Fibroblast of the conjunctiva (primary cell): ENCODE data around the gene GRM3.
"Not testable (repeated sequence)": the region's sequence is repeated elsewhere in the genome, so short reads cannot be mapped to it uniquely, and the experiment has no call there.

Source experiments
- DNase-seq: peaks from one replicate; pipeline ENCODE4 v3.0.0-alpha.2; 2010; ENCODE audit warnings: low read depth

The GRM3 gene

DNA sequence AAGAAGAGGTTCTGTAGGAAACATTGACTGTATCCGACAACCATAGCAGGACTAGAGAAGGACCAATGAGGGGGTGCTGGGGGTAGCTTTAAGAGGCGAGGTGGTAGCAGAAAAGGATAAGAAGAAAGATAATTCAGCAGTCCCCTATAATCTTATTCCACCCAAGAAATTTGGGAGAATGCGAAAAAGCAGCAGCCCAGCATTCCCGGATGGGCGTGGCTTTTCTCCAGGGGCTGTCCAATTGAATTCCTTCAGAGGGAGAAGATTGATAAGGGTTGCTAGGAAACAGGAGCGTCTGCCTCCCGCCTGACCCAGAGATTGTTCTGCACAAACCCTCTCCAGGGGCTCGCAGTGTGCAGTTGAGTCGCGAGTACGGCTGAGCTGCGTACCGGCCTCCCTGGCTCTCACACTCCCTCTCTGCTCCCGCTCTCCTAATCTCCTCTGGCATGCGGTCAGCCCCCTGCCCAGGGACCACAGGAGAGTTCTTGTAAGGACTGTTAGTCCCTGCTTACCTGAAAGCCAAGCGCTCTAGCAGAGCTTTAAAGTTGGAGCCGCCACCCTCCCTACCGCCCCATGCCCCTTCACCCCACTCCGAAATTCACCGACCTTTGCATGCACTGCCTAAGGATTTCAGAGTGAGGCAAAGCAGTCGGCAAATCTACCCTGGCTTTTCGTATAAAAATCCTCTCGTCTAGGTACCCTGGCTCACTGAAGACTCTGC, at the start of gene GRM3:
GRM3 (plus strand) TSS at position 349 of the 721 bp plus-strand sequence. CDS start 121,237 bp downstream, outside the sequence.
- DNase-seq = no peak

DNA sequence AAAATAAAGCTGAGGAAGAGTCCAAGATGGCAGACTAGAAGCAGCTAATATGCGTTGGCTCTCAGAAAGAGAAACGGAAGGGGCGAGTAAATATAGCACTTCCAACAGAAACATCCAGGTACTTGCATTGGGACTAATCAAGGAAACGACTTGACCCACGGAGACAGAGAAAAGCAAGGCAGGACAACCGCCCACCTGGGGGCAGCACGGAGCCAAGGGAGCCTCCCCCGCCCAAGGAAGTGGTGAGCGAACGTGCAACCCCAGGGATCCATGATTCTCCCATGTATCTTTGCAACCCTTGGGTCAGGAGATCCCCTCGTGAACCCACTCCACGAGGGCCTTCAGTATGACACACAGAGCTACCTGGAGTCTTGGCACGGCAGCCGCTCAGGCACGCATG, 45.4 kb upstream of the GRM3 start:
- DNase-seq = no peak

DNA sequence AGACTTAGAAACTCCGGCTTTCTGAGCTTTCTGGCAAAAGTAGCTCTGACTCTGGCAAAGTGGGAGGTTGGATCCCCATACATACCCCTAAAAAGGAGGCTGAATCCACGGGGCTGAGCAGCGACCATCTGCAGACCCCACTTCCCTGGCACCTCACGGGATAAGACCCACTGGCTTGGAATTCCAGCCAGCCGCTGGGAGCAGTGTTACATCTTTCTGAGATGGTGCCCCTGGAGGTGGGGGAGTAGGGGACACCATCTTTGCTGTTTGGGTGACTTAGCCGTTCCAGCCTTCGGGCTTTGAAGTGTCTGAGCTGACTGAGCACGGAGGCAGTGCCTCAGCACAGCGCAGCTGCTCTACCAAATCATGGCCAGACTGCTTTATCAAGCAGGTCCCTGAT, 45.0 kb upstream of the GRM3 start:
- DNase-seq = no peak

DNA sequence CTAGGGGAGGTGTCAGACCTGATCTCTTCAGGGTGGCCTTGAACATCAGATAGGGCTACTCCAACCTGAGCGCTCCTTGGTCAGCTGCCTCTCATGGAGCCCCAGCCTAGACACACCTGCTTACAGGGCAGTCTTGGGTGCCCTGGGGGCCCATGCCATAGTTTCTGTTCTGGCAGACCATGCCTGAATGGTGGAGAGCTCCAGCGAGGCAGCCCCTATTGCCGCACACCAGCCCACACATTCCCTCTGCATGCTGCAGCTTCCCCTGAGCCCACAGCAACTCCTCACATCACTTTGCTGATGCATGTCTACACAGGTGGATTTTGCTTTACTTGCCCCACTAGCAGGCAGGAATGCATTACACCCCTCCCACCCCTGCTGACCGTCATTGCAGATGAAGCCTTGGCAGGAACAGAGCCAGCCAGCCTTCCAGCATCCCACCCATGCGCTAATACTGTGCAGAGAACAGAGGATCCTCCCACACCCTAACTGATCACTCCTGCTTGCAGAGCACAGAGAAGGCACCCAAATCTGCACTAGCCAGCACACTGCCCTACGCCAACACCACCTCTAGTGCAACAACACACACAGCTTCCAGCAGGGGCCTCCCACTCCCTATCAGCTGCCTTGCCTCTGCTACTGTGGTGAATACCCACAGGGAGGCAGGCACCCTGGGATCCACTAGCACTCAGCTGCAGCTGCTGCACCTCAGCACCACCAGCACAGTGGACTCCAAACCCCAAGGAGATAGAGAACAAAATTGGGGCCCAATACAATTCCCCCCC, 43.0 kb upstream of the GRM3 start:
- DNase-seq = no peak

DNA sequence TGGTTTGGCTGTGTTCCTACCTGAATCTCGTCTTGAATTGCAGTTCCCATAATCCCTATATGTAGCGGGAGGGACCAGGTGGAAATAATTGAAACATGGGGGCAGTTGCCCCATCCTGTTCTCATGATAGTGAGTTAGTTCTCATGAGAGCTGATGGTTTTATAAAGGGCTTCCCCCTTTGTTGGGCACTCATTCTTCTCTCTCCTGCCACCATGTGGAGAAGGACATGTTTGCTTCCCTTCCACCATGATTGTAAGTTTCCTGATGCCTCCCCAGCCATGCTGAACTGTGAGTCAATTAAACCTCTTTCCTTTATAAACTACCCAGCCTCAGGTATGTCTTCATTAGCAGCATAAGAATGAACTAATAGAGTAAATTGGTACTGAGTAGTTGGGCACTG, 28.0 kb upstream of the GRM3 start:
- not testable (repeated sequence) for DNase-seq

DNA sequence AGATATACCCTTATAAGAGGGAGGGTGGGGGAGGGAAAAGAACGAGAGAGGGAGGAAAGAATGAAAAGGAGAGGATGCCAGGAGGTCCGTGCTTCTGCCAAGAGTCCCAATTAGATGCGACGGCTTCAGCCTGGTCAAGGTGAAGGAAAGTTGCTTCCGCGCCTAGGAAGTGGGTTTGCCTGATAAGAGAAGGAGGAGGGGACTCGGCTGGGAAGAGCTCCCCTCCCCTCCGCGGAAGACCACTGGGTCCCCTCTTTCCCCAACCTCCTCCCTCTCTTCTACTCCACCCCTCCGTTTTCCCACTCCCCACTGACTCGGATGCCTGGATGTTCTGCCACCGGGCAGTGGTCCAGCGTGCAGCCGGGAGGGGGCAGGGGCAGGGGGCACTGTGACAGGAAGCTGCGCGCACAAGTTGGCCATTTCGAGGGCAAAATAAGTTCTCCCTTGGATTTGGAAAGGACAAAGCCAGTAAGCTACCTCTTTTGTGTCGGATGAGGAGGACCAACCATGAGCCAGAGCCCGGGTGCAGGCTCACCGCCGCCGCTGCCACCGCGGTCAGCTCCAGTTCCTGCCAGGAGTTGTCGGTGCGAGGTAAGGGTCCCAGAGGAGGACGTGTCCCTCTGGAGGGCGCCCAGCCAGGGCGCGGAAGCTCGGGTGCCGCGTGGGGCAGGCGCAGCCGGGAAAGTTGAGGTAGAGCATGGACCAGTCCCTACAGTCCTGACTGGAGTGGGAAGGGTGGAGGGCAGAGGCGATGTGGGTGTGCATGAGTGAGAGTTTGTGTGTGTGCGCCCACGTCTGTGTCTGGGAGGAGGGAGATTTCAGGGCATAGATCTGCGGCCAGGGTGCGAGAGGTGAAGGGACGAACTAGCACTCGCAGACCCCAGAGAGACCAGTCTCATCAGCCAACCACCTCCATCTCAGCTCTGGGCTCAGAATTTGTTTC, 844 bp downstream of the GRM3 start:
- DNase-seq = no peak

DNA sequence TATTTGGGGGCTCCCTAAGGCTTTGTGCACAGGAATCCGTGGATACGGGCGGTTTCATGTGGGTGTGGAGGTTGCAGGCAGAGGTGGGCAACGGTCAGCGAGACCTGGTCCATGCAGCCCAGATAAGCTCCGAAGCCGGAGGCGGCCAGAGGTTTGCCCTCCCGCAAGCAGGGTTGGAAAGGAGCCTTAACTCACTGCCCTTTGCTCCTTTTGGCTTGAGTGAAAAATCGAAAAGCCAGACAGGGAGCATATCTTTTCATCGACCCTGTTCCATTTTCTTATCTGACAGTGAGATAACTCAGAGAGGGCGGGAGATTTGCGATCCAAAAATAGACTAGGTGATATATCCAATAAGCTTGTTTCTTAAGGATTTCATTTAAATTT, 1.5 kb downstream of the GRM3 start:
- DNase-seq = no peak

DNA sequence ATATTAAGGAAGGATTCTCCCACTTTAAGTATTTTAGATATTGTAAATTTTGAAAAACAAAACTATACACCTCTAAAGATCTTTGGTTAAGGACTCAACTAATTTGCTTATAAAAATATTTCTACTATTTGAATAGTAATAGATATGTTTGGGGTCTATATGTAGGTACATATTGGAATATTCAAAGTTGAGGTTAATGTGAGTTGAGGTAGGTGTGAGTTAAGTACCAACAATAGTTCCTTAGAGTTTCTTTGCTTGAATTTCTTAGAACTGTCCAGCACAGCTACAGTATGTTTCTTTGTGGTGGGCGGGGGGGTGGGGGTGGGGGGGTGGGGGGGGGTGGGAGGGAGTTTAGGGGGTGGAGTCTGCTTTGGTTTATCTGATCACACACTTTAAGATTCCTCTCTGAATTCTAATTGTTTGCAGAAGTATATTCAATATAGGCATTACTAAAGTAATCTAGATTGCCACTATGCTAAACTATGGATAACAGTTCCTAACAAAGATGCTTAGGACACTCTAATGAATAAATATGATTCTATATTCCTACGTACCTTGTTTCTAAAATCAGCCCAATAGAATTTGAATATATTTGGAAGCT, 2.1 kb downstream of the GRM3 start:
- DNase-seq = no peak

DNA sequence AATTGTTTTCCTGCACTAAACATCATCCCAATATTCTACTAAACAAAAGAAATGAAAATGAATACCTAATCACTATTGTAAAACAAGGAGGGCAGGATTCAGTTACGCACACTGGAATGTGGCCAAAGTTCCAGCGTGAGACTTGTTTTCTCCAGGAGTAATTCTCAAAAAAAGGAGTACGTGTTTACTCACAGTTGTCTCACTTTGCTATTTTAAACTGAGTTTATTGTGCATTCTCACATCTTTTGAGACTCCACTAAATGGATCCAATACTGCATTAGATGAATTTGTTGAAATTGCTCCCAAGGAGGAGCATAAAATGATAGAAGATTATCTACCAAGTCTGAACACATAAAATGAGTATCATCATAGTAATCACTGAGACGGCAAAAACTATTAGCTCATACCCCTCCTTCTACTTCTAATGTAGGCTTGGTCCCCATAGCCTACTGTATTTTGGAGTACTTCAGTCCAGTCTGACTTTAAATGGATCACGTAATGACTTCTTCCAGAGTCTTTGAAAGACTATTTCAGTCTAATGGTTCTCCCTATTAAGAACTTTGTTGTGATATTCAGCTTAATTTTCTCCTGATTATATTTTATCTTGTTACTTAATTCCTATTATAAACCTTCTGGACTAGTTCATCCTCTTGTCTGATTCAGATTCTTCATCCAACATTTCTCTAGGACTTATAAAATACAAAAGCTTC, 3.8 kb downstream of the GRM3 start:
- DNase-seq = no peak

DNA sequence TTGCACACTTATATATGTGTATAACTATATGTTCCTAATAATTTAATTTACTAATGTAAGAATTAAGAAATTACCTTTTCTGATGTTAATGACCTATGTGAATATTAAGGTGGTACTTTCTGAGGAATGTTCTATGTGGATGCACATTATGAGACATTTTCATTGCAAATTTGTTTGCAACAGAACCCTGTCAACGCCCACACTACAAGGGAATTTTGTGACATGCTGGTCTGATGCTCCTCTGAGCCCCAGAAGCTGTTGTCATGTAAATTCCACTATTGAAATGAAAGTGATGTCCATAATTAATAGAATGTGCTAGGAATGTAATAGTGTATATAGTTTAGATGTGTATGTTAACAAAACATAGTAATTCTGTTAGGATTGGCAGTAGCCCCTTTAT, 4.5 kb downstream of the GRM3 start:
- DNase-seq = no peak

DNA sequence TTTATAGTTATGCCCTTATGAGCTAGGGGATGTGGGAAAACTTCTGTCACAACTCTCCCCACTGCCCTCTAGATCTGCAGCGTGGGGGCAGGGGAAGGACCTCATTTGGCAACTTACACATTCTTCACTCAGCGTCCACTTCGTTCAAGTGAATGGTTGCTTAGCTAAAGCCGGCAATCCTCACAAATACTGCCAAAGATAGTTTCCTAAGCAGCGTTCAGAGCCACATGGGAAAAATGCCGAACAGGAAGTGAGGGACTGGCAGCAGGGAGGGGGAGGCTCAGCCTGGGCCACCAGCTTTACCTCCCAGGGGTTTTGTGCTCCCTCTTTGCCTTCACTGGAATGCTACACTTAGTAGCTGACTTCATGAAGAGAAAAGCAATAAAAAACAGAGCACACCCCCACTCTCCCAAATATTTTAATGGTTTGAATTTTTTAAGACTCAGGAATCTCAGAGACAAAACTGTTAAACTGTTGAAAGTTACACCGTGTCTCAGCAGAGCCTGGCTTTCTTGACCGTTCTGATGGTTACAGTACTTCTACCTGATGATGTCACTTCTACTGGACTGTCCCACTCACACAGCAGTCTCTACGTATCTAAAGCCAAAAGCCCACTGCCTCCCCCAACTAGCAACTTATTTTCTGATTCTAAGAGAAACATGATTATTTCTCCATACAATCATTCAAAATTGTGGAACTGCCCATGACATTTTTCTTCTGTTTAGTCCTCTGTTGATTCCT, 10.4 kb downstream of the GRM3 start:
- no peak for DNase-seq

DNA sequence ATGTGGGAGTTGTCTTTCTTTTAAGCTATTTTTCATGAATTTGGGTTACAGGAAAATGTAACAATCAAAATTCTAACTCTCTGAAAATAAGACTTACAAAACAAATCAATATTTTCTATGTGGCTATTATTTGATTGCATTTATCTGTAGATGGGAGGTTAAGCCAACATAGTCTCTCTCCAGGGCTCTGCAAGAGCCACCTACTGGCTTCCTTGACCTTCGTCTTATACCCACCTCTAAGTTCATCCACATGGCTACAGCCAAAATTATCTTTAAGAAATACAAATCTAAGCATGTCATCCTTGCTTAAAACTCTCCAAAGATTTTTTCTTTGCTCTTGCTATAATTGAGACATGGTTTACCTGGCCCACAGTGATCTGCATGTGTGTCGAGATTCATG, 14.2 kb downstream of the GRM3 start:
- no peak for DNase-seq

DNA sequence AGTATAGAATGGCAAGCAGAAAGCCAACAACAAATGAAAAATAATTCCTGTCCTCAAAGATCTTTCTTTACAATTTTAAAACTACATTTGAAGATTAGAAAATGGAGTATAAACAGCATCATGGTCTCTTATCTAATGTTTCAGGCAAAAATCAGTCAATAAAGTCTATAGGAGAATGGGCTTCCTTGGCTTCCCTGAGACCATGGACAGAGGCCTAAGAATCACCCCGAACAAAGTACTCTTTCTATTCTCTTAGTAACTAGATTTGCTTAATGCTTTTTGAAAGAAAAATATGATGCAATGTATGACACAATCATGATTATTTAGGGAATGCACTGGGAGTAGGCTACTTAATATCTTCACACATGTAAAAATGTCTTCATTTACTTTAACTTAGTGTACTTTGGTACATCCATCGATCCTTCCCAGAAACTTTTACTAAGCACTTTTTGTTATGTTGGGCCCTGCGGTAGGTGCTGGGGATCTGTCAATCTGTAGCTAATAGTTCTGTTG, 17.3 kb downstream of the GRM3 start:
- DNase-seq = no peak

DNA sequence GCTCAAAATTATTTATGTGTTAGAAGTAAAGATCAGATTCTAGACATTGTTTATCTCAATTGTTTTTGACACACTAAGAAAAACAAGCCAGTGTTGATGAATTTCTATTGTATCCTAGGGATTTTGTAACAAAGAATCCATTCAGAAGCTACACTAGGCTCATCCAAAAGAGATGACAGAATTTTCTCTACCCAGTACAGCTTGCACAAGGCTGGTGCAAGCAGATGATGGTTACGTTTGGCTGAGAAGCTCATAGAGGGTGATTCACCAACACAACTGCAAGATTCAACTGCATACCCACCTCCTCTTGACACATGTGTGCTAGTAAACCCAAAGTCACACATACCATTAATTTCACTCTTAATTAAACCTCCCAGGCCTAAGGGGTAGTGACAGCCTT, 20.8 kb downstream of the GRM3 start:
- no peak for DNase-seq

DNA sequence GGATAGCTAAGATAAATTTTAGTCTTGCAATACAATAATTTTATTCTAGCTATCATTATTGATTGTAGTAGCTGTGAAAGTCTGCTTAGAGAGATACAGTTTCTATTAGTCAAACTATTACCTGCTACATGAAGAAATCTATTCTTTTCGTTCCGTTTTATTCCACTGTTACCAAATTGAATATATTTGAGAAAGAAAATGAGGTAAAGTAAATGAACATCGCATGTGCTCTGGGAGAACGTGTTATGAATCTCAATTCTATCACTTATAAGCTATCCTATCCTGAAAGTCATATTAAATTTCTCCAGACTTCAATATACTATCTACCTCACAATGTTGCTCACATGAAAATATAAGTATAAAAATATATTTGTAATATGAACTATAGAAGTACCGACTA, 21.3 kb downstream of the GRM3 start:
- DNase-seq = no peak

DNA sequence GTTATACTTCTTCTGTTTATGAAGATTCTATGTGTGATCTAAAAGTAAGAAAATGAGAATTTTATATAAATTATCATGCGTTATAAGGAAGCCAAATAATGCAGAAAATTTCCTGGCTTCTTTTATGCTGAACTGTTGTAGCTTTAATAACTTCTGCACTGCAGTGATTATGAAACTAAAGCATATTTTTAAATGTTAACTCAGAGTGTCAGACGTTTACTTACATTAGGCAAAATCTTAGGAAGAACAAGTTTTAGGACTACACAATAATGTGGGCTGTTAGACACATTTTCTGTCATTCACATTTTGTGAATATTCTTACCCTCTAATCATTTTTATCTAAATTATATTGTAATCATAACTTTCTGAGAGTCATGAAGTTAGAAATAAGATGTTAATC, 22.0 kb downstream of the GRM3 start:
- no peak for DNase-seq

DNA sequence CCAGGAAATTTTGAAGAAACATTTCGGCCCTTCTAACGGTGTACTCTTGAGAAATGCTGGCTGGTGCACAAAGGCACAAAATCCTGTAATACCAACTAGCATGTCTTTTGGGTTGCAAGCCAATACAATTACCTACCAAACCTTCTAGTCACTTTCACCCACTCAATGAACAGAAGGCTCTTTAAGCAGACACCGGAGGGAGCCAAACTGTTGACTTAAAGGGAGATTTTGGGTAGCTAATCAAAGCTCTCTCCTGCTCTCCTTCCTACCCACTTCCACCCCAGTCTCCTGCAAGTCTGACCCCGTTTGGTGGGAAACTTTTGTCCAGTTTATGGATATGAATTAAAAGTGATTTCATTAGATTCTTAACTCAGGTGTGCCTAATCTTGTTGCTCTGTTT, 24.0 kb downstream of the GRM3 start:
- no peak for DNase-seq

DNA sequence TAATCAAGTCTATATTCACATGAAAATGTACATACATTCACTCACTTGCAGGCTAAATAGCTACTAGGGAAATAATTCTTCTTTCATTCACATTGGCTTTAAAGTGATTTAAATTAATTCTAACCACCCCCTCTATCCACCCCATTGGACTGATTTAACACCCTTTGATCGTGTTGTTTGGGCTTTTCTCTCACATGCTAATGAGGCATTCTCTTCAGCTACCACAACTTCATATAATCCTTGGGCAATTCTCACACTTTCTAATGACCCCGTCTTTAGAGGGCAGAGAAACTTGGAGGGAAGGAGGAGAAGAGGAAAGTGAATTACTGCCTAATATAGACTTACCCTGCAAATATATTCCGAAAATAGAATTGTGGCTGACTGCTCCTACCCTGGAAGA, 24.6 kb downstream of the GRM3 start:
- no peak for DNase-seq

DNA sequence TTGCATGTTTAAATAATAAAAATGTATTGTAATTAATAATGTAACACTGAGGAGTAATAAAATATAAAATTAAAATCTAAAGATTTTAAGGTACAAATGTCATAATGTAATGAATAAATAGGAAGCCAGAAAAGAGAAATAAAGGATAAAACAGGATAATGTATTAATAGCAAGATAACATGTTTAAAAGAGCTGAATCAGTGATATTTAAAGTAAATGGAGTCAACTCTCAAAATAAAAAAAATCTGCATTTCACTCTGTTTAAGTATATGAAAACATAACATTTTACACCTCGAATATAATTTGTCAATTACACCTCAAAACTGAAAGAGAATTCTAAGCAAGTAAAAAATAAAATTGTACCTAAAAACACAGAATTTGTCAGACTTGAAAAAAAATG, 44.1 kb downstream of the GRM3 start:
- no peak for DNase-seq

DNA sequence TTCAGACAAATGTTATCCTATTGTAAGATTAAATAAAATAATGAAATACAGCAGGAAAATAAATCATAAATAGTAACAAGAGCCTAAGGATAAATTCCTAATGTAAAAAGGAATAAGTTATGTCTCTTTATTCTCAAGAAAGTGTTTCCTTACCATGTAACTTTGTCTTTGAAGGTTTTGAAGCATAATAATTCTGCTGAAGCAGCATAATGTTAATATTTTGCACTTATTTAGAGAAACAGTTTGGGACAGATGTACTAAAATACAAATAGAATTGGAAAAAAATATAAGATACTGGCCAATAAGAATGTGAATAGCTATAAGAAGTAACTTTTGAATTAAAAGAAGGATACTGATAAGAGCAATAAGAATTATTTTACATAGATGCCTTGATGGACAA, 45.7 kb downstream of the GRM3 start:
- no peak for DNase-seq

DNA sequence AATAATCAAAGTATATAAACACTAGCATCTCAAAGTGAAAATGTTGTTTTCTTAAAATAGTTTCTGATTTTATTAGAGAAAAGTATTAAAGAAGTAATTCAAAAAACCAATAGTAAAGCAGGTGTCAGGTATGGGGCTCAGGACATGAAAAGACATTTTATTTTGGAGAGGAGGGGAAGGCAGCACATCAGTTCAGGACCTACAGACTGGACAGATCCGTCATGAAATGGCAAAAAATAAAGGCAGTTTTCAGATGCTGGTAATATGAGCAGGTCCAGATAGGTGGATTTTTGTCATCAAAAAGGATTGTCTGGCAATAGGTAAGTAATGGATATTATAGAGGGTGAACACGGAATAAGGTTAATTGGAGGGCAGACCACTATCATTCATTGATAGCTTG, 49.0 kb downstream of the GRM3 start:
- DNase-seq = no peak
